ENCODE measurements around the gene ZNF462.

The ZNF462 gene

DNA sequence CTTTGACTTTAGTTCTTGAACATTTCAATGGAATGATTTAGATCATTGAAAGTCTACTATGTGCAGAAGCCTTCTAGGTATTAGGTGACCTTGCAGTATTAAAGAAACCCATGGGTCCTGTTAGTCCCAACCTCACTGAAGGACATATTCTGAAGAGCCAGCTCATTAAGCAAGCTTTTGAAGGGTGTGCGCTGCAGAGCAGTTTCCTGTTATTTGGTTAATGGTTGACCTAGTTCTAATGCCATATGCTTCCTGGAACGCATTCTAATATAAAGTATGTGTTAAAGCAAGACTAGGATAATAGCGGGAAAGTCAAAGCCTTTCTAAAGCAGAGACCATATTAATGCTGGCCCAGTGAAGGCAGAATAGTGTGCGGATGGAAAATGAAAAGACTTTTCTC is 20.1 kb downstream of the ZNF462 start:
- POLR2A ChIA-PET, result no interaction called here
- TF ChIP-seq ARNT (IDR thresholded peaks at IDR 0.05), result no peak
- no peak for TF ChIP-seq CTBP1 (IDR thresholded peaks at IDR 0.05; ENCODE audit: borderline replicate concordance)
- TF ChIP-seq NFRKB (IDR thresholded peaks at IDR 0.05), result no peak
- TF ChIP-seq FOXA1 (IDR thresholded peaks at IDR 0.05), result no peak
- no peak for TF ChIP-seq ZNF384 (IDR thresholded peaks at IDR 0.05)
- TF ChIP-seq BHLHE40 (IDR thresholded peaks at IDR 0.05; ENCODE audit: borderline replicate concordance), result no peak
- no peak for TF ChIP-seq HDGF (IDR thresholded peaks at IDR 0.05; ENCODE audit: borderline replicate concordance)
- CTCF ChIA-PET, result no interaction called here
- DNase-seq (ENCODE audit: extremely low spot score), result no peak

DNA sequence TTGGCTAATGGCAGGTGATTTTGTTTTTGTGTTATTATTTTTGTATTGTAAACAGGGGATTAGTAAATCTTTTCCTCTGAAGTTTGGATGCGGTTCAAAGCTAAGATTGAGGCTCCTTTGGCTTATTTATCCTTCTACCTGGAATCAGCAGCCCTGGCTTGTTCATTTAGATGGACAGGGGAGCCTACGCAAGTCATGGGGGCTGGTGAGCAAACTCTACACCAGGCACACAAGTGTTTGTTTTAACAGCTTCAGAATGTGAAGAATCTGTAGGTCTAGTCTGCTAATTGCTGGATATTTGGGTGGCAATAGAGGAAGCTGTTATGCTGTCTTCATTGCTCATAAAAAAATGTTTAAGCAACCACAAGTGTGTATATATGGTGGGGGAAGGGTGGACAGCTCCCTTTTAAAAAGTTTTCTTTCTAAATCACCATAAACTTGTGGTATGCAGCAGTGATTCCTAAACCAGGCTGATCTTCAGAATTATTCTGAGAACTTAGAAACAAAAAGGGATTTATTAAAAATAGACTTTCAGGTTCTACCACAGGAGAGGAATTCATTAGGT is 20.7 kb downstream of the ZNF462 start:
- CTCF ChIA-PET, result no interaction called here
- POLR2A ChIA-PET, result interaction anchor here (1.0 kb wide), 1 partner anchor 14 kb away, joined by 3 read pairs; no protein-coding TSS in a partner anchor
- TF ChIP-seq FOXM1 (IDR thresholded peaks at IDR 0.05; ENCODE audit: borderline replicate concordance) (no peak), L3MBTL2 (conservative IDR thresholded peaks at IDR 0.05) (no peak), ZNF384 (IDR thresholded peaks at IDR 0.05) (no peak), SP1 (IDR thresholded peaks at IDR 0.05) (no peak)
- no peak for DNase-seq (ENCODE audit: extremely low spot score)

DNA sequence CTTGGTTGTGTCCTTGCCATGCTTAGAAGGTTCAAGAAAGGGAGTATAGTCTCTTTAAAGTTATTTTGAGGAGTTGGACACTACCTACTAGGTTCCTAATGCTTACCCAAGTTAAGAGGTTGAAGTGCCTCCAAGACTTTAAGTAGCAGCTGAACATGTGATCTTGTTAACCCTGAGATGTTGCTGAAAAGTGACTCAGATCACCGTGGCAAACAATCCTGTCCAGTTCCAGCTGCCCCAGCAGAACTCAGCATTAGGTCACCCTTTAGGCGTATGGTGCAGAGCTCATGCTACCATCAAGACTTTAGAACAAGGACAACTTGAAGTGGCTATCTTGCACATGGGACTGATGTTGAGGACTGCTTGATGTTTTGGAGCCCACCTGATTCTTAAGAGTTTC is 22.5 kb downstream of the ZNF462 start:
- TF ChIP-seq FOXA1 (IDR thresholded peaks at IDR 0.05) (no peak), NFRKB (IDR thresholded peaks at IDR 0.05) (no peak), SUZ12 (IDR thresholded peaks at IDR 0.05) (no peak), BHLHE40 (IDR thresholded peaks at IDR 0.05; ENCODE audit: borderline replicate concordance) (no peak), ARNT (IDR thresholded peaks at IDR 0.05) (no peak), LEF1 (IDR thresholded peaks at IDR 0.05; ENCODE audit: borderline replicate concordance) (no peak), SP1 (IDR thresholded peaks at IDR 0.05) (no peak), HDGF (IDR thresholded peaks at IDR 0.05; ENCODE audit: borderline replicate concordance) (no peak), TARDBP (IDR thresholded peaks at IDR 0.05) (no peak), CTBP1 (IDR thresholded peaks at IDR 0.05; ENCODE audit: borderline replicate concordance) (no peak), L3MBTL2 (conservative IDR thresholded peaks at IDR 0.05) (no peak), FOXM1 (IDR thresholded peaks at IDR 0.05; ENCODE audit: borderline replicate concordance) (no peak), ELF4 (IDR thresholded peaks at IDR 0.05) (no peak), ZNF384 (IDR thresholded peaks at IDR 0.05) (no peak), FOXK2 (IDR thresholded peaks at IDR 0.05) (no peak)
- TF ChIP-seq, protein P1, sequence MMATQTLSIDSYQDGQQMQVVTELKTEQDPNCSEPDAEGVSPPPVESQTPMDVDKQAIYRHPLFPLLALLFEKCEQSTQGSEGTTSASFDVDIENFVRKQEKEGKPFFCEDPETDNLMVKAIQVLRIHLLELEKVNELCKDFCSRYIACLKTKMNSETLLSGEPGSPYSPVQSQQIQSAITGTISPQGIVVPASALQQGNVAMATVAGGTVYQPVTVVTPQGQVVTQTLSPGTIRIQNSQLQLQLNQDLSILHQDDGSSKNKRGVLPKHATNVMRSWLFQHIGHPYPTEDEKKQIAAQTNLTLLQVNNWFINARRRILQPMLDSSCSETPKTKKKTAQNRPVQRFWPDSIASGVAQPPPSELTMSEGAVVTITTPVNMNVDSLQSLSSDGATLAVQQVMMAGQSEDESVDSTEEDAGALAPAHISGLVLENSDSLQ (IDR thresholded peaks at IDR 0.05), result no peak
- DNase-seq (ENCODE audit: extremely low spot score), result no peak
- CTCF ChIA-PET, result no interaction called here
- POLR2A ChIA-PET, result no interaction called here

DNA sequence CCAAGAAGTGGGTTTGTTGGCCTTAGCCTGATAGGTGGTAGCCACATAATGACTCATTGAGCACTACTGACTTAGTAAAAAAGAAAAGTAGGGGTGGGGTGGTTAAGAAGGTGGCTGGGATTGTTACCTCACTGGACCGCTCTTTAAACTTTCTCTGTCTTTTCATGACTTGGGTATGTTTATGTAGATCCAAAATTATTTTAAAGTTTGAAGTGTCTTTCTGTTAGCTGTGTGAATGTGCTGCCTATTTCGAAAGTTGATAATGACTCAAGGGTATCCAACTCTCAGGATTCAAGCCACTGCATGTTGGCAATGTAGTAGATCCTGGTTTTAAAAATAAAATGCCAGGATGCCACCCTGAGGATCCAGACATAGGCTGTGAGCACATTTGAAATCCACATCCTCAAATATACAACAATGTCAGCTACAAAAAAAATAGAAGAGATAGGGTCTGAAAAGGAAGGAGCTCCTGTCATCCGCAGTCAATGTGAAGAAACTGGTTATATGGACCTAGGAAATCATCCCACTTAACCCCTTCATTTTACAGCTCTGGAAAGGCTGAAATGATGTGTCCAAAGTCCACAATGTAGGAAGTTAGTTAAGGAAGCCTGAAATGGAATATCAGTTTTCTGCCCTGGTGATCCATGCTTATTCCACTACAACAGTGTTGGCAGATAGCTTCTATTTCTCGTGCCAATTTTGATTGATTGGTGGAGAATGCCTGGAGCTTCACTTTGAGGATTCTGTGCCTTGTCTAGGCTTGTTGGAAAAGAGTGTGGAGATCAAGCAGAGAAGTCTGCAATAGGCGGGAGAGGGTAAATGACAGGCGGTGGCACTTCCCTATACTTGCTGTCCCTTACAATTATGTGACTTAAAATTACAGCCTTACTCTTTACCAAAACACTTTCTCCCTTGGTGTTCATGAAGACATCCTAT is 23.4 kb downstream of the ZNF462 start:
- TF ChIP-seq FOXM1 (IDR thresholded peaks at IDR 0.05; ENCODE audit: borderline replicate concordance) (no peak), LEF1 (IDR thresholded peaks at IDR 0.05; ENCODE audit: borderline replicate concordance) (no peak), FOXK2 (IDR thresholded peaks at IDR 0.05) (no peak), TARDBP (IDR thresholded peaks at IDR 0.05) (no peak), BHLHE40 (IDR thresholded peaks at IDR 0.05; ENCODE audit: borderline replicate concordance) (no peak), ARNT (IDR thresholded peaks at IDR 0.05) (no peak), NFRKB (IDR thresholded peaks at IDR 0.05) (no peak), CTBP1 (IDR thresholded peaks at IDR 0.05; ENCODE audit: borderline replicate concordance) (no peak), FOXA1 (IDR thresholded peaks at IDR 0.05) (no peak)
- TF ChIP-seq, protein P1 (IDR thresholded peaks at IDR 0.05), result no peak
- no peak for DNase-seq (ENCODE audit: extremely low spot score)
- CTCF ChIA-PET, result no interaction called here
- POLR2A ChIA-PET, result interaction anchor here (0.7 kb wide), 1 partner anchor 10 kb away, joined by 3 read pairs; no protein-coding TSS in a partner anchor

DNA sequence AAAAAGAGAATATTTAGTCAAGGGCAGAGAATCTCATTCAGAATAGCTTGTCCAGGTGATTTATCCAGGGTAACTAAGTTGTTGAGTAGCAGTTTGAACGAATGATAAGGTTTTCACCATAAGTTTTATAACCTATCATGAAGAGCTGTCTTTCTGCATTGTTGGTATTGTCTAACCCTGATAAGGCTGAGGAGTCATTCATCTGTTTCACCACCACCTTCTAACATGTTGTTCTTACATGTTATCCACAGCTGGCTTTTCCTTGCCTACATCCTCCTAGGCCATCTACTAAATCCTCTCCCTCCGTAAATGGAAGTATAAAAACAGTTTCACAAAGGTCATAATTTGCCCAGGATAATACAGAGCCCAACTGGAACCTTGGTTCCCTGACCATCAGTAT is 24.1 kb downstream of the ZNF462 start:
- no peak for DNase-seq (ENCODE audit: extremely low spot score)
- TF ChIP-seq SP1 (IDR thresholded peaks at IDR 0.05) (no peak), SUZ12 (IDR thresholded peaks at IDR 0.05) (no peak), FOXA1 (IDR thresholded peaks at IDR 0.05) (no peak), BHLHE40 (IDR thresholded peaks at IDR 0.05; ENCODE audit: borderline replicate concordance) (no peak), NFRKB (IDR thresholded peaks at IDR 0.05) (no peak), TARDBP (IDR thresholded peaks at IDR 0.05) (no peak), ELF4 (IDR thresholded peaks at IDR 0.05) (no peak), FOXM1 (IDR thresholded peaks at IDR 0.05; ENCODE audit: borderline replicate concordance) (no peak), CTBP1 (IDR thresholded peaks at IDR 0.05; ENCODE audit: borderline replicate concordance) (no peak), L3MBTL2 (conservative IDR thresholded peaks at IDR 0.05) (no peak), ARNT (IDR thresholded peaks at IDR 0.05) (no peak)
- TF ChIP-seq, protein P1 (IDR thresholded peaks at IDR 0.05), result no peak
- ChIA-PET POLR2A (interaction anchor here (0.7 kb wide), 1 partner anchor 11 kb away, joined by 3 read pairs; no protein-coding TSS in a partner anchor), CTCF (no interaction called here)

DNA sequence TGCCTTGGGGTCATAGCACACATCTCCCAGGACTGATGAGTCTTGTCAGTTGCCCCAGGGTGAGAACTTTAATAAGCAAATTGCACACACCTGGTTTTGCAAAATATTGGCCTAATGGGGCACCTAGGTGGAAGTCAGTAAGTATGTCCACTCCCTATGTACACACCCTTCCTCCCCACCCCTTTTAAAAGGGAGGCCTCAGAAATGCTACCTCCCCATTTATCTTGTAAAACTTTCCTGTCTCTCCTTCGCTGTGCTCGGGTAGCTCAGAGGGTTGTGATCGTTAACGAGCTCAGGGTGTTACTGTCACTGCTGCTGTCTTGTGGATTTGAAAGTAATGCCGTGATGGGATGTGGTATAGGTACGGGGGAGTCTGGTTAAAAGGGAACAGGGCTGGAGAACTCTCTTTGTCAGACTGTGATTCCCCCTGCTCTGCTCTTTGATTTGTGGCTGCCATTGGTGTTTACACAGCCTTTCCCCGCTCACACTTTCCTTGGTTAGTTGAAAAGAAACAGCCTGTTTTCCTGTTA is 26.2 kb downstream of the ZNF462 start:
- TF ChIP-seq, protein P1 (IDR thresholded peaks at IDR 0.05), result no peak
- TF ChIP-seq ZNF384 (IDR thresholded peaks at IDR 0.05) (no peak), TARDBP (IDR thresholded peaks at IDR 0.05) (no peak), LEF1 (IDR thresholded peaks at IDR 0.05; ENCODE audit: borderline replicate concordance) (no peak), ELF4 (IDR thresholded peaks at IDR 0.05) (no peak), FOXM1 (IDR thresholded peaks at IDR 0.05; ENCODE audit: borderline replicate concordance) (no peak), HDGF (IDR thresholded peaks at IDR 0.05; ENCODE audit: borderline replicate concordance) (no peak), CTBP1 (IDR thresholded peaks at IDR 0.05; ENCODE audit: borderline replicate concordance) (no peak), NFRKB (IDR thresholded peaks at IDR 0.05) (no peak), BHLHE40 (IDR thresholded peaks at IDR 0.05; ENCODE audit: borderline replicate concordance) (no peak), FOXA1 (IDR thresholded peaks at IDR 0.05) (no peak)
- no peak for DNase-seq (ENCODE audit: extremely low spot score)
- ChIA-PET CTCF (no interaction called here), POLR2A (interaction anchor here (1.9 kb wide), 1 partner anchor 25 kb away, joined by 5 read pairs; no protein-coding TSS in a partner anchor)
